ENCODE results near the gene TTC38.

- TF ChIP-seq CTCF (IDR thresholded peaks at IDR 0.05; ENCODE audit: low read depth, low read length, poor library complexity, severe bottlenecking) (no peak), EZH2phosphoT487 (IDR thresholded peaks at IDR 0.05; ENCODE audit: borderline replicate concordance, low read length) (no peak)
These were observed 25.7 kb upstream of the TTC38 start for GRCh38 chr22:46242076-46242475.
